ENCODE results near the gene DAPK2. TPM values are rescaled to one million over a fixed set of nuclear protein-coding genes. Genes with fewer than 3 reads are reported as not detected.
A peak's percentile ranks its signal among the peaks of the same experiment; 100 is the strongest.

Gene DAPK2
- total RNA-seq, 1 experiment from 2014 or later, result 1.4 TPM

DNA sequence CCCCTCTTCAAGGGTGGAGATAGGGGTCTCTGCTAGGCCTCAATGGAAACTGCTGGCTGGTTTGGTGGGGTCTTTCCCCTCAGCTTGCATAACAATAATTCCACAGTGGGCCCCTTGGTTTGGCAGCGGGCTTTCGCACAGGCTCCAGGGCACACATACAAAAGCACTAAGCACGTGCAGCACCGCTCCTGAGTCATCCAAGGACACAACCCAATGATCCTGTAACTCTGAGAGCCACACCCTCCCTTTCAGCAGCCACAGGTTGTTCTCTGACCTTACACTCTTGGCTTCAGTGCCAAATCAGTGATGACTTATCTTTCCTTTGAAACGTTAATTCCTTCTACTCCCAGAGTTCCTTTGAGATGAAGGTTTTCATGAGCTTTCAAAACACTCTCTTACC lies 41.7 kb downstream of the DAPK2 start:
- Mint-ChIP-seq H3K4me3 (ENCODE audit: unreplicated experiment) (no peak overlapping the region), H3K4me1 (ENCODE audit: low read depth, unreplicated experiment) (peaks cover 23% of the 10 kb centered on the region), H3K27me3 (ENCODE audit: insufficient read depth, unreplicated experiment) (no peaks in the 10 kb centered on the region), H3K9me3 (ENCODE audit: unreplicated experiment) (no peaks in the 10 kb centered on the region), H3K27ac (ENCODE audit: unreplicated experiment) (peak overlapping the region; percentile 48), H3K36me3 (ENCODE audit: insufficient read depth, unreplicated experiment) (peaks cover 5% of the 10 kb centered on the region)
- no TSS peak for BruUV-seq (replicated peaks)
- intact Hi-C loops (cut with micrococcal nuclease; ENCODE audit: unreplicated experiment), result no loop called here
- DNase-seq, result peak; percentile 54 to 81
- Histone ChIP-seq H3K9me3 (no peaks in the 10 kb centered on the region), H3K4me1 (peaks cover 35% of the 10 kb centered on the region), H3K27me3 (replicated peaks; ENCODE audit: control insufficient read depth, insufficient read depth, low read length) (no peaks in the 10 kb centered on the region), H3K4me3 (ENCODE audit: low read depth, low read length) (no peak overlapping the region), H3K36me3 (ENCODE audit: control insufficient read depth, insufficient read depth, low read length) (no peaks in the 10 kb centered on the region)
- ChIA-PET POLR2A (no interaction called here), CTCF (interaction anchor here (0.6 kb wide), 1 partner anchor 10 kb away, joined by 4 read pairs; no protein-coding TSS in a partner anchor)
- TF ChIP-seq, protein P1, sequence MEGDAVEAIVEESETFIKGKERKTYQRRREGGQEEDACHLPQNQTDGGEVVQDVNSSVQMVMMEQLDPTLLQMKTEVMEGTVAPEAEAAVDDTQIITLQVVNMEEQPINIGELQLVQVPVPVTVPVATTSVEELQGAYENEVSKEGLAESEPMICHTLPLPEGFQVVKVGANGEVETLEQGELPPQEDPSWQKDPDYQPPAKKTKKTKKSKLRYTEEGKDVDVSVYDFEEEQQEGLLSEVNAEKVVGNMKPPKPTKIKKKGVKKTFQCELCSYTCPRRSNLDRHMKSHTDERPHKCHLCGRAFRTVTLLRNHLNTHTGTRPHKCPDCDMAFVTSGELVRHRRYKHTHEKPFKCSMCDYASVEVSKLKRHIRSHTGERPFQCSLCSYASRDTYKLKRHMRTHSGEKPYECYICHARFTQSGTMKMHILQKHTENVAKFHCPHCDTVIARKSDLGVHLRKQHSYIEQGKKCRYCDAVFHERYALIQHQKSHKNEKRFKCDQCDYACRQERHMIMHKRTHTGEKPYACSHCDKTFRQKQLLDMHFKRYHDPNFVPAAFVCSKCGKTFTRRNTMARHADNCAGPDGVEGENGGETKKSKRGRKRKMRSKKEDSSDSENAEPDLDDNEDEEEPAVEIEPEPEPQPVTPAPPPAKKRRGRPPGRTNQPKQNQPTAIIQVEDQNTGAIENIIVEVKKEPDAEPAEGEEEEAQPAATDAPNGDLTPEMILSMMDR (IDR thresholded peaks at IDR 0.05; ENCODE audit: insufficient read depth in 1 of 2, low read depth in 1 of 2, low read length in 1 of 2, severe bottlenecking in 1 of 2, unreplicated experiment in 1 of 2), result no peak

DNA sequence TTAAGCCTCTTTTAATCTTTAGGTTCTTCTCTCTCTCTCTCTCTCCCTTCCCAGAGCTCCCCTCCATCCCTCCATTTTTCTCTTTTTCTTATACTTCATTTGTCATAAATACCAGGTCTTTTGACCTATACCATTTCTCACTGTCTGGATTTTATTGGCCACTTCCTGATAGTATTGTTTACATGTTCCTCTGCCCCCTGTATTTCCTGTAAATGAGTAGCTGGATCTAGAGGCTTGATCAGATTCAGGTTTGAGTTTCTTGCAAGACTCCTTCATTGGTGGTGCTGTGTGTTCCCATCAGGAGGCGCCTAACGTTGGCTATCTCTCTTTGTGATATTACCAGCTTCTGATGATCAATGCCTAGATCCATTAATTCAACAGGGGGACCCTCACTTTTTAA lies 42.2 kb downstream of the DAPK2 start:
- no peaks in the 10 kb centered on the region for H3K9me3 Mint-ChIP-seq (ENCODE audit: unreplicated experiment)
- H3K4me3 Mint-ChIP-seq (ENCODE audit: unreplicated experiment), result no peak overlapping the region
- H3K27ac Mint-ChIP-seq (ENCODE audit: unreplicated experiment), result peak overlapping the region; percentile 48
- no peaks in the 10 kb centered on the region for H3K36me3 ChIP-seq (ENCODE audit: control insufficient read depth, insufficient read depth, low read length)
- intact Hi-C loops (cut with micrococcal nuclease; ENCODE audit: unreplicated experiment), result no loop called here
- peaks cover 35% of the 10 kb centered on the region for H3K4me1 ChIP-seq
- peak in 1 of 2 experiments; percentile 13 for DNase-seq
- peaks cover 18% of the 10 kb centered on the region for H3K4me1 Mint-ChIP-seq (ENCODE audit: low read depth, unreplicated experiment)
- H3K4me3 ChIP-seq (ENCODE audit: low read depth, low read length), result no peak overlapping the region
- BruUV-seq (replicated peaks), result no TSS peak
- H3K27me3 Mint-ChIP-seq (ENCODE audit: insufficient read depth, unreplicated experiment), result no peaks in the 10 kb centered on the region
- H3K27me3 ChIP-seq (replicated peaks; ENCODE audit: control insufficient read depth, insufficient read depth, low read length), result no peaks in the 10 kb centered on the region
- ChIA-PET CTCF (interaction anchor here (0.6 kb wide), 1 partner anchor 10 kb away, joined by 4 read pairs; no protein-coding TSS in a partner anchor), POLR2A (no interaction called here)
- no peaks in the 10 kb centered on the region for H3K9me3 ChIP-seq
- TF ChIP-seq, protein P1 (IDR thresholded peaks at IDR 0.05; ENCODE audit: insufficient read depth in 1 of 2, low read depth in 1 of 2, low read length in 1 of 2, severe bottlenecking in 1 of 2, unreplicated experiment in 1 of 2), result no peak
- peaks cover 5% of the 10 kb centered on the region for H3K36me3 Mint-ChIP-seq (ENCODE audit: insufficient read depth, unreplicated experiment)

DNA sequence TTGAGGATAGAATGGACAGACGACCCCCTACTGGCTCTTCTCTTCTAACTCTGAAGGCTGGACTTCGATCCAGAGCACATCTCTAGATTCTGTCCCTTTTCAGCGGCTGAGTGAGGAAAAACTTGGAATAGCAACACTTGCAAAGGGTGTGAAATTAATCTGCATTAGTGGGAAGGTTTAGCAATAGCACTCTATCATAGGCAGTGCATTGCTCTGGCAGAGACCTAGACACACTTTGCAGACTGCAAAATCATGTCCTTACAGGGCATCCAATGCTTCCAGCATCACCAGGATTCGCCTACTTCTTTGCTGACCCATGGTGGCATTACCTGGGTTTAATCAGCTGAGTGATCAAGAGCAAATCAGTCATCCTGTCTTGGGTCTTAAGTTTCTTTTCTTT lies 43.1 kb downstream of the DAPK2 start:
- CTCF ChIA-PET, result no interaction called here
- H3K9me3 ChIP-seq, result no peaks in the 10 kb centered on the region

More for the DNA sequence above, 43.1 kb downstream of the DAPK2 start:
- H3K4me1 ChIP-seq, result peaks cover 35% of the 10 kb centered on the region
- H3K4me3 Mint-ChIP-seq (ENCODE audit: unreplicated experiment), result no peak overlapping the region
- TF ChIP-seq, protein P1 (IDR thresholded peaks at IDR 0.05; ENCODE audit: insufficient read depth in 1 of 2, low read depth in 1 of 2, low read length in 1 of 2, severe bottlenecking in 1 of 2, unreplicated experiment in 1 of 2), result no peak
- no peak overlapping the region for H3K27ac Mint-ChIP-seq (ENCODE audit: unreplicated experiment)
- DNase-seq, result no peak
- H3K9me3 Mint-ChIP-seq (ENCODE audit: unreplicated experiment), result no peaks in the 10 kb centered on the region
- H3K36me3 ChIP-seq (ENCODE audit: control insufficient read depth, insufficient read depth, low read length), result no peaks in the 10 kb centered on the region
- H3K27me3 ChIP-seq (replicated peaks; ENCODE audit: control insufficient read depth, insufficient read depth, low read length), result no peaks in the 10 kb centered on the region
- POLR2A ChIA-PET, result no interaction called here
- peaks cover 5% of the 10 kb centered on the region for H3K36me3 Mint-ChIP-seq (ENCODE audit: insufficient read depth, unreplicated experiment)
- peaks cover 18% of the 10 kb centered on the region for H3K4me1 Mint-ChIP-seq (ENCODE audit: low read depth, unreplicated experiment)
- H3K27me3 Mint-ChIP-seq (ENCODE audit: insufficient read depth, unreplicated experiment), result no peaks in the 10 kb centered on the region
- BruUV-seq (replicated peaks), result no TSS peak
- no peak overlapping the region for H3K4me3 ChIP-seq (ENCODE audit: low read depth, low read length)
- intact Hi-C loops (cut with micrococcal nuclease; ENCODE audit: unreplicated experiment), result no loop called here
